Glutamatergic neuron (in vitro differentiated cells): Measurements from ENCODE around the gene ZNF445. TPM values are rescaled to one million over a fixed set of nuclear protein-coding genes. Genes with fewer than 3 reads are reported as not detected.
"Not testable (repeated sequence)": the region's sequence is repeated elsewhere in the genome, so short reads cannot be mapped to it uniquely, and the experiment has no call there.

ENCODE experiments used
- DNase-seq: peaks from one replicate; pipeline ENCODE4 v3.0.0; 2022
- H3K27ac Mint-ChIP-seq: one replicate; pipeline ENCODE4 v1.8.0; 2020; ENCODE audit warnings: mild to moderate bottlenecking, mixed read lengths, inconsistent platforms; ENCODE audit not compliant: unreplicated experiment
- H3K27me3 Mint-ChIP-seq: one replicate; pipeline ENCODE4 v1.8.0; 2020; ENCODE audit warnings: mild to moderate bottlenecking, moderate library complexity, mixed read lengths, inconsistent platforms; ENCODE audit not compliant: unreplicated experiment
- H3K36me3 Mint-ChIP-seq: one replicate; pipeline ENCODE4 v1.8.0; 2020; ENCODE audit warnings: mild to moderate bottlenecking, mixed read lengths, inconsistent platforms; ENCODE audit not compliant: unreplicated experiment
- H3K4me1 Mint-ChIP-seq: one replicate; pipeline ENCODE4 v1.8.0; 2020; ENCODE audit warnings: mild to moderate bottlenecking, low read depth, mixed read lengths, inconsistent platforms; ENCODE audit not compliant: unreplicated experiment
- H3K4me3 Mint-ChIP-seq: one replicate; pipeline ENCODE4 v1.8.0; 2020; ENCODE audit warnings: mild to moderate bottlenecking, mixed read lengths, inconsistent platforms; ENCODE audit not compliant: unreplicated experiment
- H3K9me3 Mint-ChIP-seq: one replicate; pipeline ENCODE4 v1.8.0; 2020; ENCODE audit warnings: mild to moderate bottlenecking, moderate library complexity, mixed read lengths, inconsistent platforms; ENCODE audit not compliant: unreplicated experiment
- total RNA-seq: library from RNA; stranded (reverse); fragmentation: NEBNext Ultra II Directional; extraction: Animal tissue kit (Norgen Biotek cat#: 25700); gene quantifications from one replicate; pipeline ENCODE4 v1.2.1, GENCODE V29; 2021; ENCODE audit not compliant: unreplicated experiment
- TF ChIP-seq, protein P1 (sequence below): fragments of 200-600 bp; sonication (generic); IDR thresholded peaks from one replicate; pipeline ENCODE4 v1.5.0; 2021; ENCODE audit not compliant: partially characterized antibody, unreplicated experiment

The ZNF445 gene
- total RNA-seq, 1 donor from 2014 or later, result 66.8 TPM

GRCh38 chr3:44478606-44479094, 1.2 kb upstream of the ZNF445 start:
- DNase-seq, result no peak
- Mint-ChIP-seq H3K36me3 (no peaks in the 10 kb centered on the region), H3K27me3 (peaks cover 7% of the 10 kb centered on the region), H3K9me3 (peaks cover 12% of the 10 kb centered on the region), H3K4me3 (peak overlapping the region; percentile 50), H3K27ac (peak overlapping the region; percentile 97), H3K4me1 (peaks cover 29% of the 10 kb centered on the region)
- TF ChIP-seq, protein P1, sequence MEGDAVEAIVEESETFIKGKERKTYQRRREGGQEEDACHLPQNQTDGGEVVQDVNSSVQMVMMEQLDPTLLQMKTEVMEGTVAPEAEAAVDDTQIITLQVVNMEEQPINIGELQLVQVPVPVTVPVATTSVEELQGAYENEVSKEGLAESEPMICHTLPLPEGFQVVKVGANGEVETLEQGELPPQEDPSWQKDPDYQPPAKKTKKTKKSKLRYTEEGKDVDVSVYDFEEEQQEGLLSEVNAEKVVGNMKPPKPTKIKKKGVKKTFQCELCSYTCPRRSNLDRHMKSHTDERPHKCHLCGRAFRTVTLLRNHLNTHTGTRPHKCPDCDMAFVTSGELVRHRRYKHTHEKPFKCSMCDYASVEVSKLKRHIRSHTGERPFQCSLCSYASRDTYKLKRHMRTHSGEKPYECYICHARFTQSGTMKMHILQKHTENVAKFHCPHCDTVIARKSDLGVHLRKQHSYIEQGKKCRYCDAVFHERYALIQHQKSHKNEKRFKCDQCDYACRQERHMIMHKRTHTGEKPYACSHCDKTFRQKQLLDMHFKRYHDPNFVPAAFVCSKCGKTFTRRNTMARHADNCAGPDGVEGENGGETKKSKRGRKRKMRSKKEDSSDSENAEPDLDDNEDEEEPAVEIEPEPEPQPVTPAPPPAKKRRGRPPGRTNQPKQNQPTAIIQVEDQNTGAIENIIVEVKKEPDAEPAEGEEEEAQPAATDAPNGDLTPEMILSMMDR, result no peak

DNA sequence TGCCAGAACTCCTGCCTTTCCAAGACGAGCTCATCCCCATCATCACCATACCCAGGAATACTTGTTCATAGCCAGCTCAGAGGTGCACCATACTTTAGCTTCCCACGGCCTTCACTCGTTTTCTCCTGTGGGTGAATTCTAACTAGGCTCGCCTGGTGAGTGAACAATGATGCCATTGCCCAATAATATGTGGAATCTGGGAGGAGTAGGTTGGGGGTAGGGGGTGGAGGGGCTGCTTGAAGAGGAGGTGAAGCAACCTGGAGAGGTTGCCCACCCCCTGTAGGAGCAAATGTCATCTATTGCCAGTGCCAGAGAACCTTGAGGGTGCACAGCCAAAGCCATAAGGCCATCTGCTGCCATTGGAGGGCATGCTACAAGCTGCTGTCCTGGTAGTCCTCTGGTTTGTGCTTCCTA, 592 bp upstream of the ZNF445 start:
- peaks cover 7% of the 10 kb centered on the region for H3K27me3 Mint-ChIP-seq

GRCh38 chr3:44476963-44477311, 533 bp downstream of the ZNF445 start:
- peaks cover 7% of the 10 kb centered on the region for H3K27me3 Mint-ChIP-seq
- H3K27ac Mint-ChIP-seq, result peak overlapping the region; percentile 95

More for the DNA sequence above, 592 bp upstream of the ZNF445 start:
- TF ChIP-seq, protein P1, result no peak
- Mint-ChIP-seq H3K4me3 (peak overlapping the region; percentile 92), H3K36me3 (no peaks in the 10 kb centered on the region), H3K27ac (peak overlapping the region; percentile 97), H3K9me3 (peaks cover 12% of the 10 kb centered on the region), H3K4me1 (peaks cover 30% of the 10 kb centered on the region)
- no peak for DNase-seq

DNA sequence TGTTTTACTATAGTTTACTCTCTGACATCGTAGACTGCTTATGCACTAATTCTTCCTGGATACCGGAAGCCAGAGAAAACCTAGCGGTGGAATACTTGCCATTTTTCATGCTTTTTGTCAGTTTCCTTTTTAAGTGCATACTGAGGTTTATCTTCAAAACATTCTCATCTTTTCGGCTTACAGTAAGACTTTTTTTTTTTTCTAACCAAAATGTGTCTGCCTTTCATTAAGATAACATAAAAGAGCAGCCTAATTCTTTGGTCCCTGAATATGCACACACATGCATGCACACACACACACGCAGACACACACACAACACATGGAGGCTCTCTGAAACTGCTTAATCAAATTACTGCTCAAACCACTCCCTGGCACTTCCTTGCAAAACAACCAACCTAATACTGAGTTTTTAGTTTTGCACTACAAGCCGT, 1.3 kb downstream of the ZNF445 start:
- Mint-ChIP-seq H3K27me3 (peaks cover 7% of the 10 kb centered on the region), H3K4me1 (peaks cover 35% of the 10 kb centered on the region), H3K9me3 (peaks cover 12% of the 10 kb centered on the region), H3K36me3 (no peaks in the 10 kb centered on the region), H3K27ac (peak overlapping the region; percentile 95), H3K4me3 (peak overlapping the region; percentile 96)
- DNase-seq, result no peak
- TF ChIP-seq, protein P1, result no peak

More at GRCh38 chr3:44476963-44477311, 533 bp downstream of the ZNF445 start:
- TF ChIP-seq, protein P1, result no peak
- no peaks in the 10 kb centered on the region for H3K36me3 Mint-ChIP-seq
- no peak for DNase-seq
- H3K4me3 Mint-ChIP-seq, result peak overlapping the region; percentile 96
- H3K9me3 Mint-ChIP-seq, result peaks cover 12% of the 10 kb centered on the region
- H3K4me1 Mint-ChIP-seq, result peaks cover 29% of the 10 kb centered on the region

GRCh38 chr3:44474886-44475285, 2.6 kb downstream of the ZNF445 start:
- not testable (repeated sequence) for H3K27ac Mint-ChIP-seq, H3K4me3 Mint-ChIP-seq, DNase-seq, H3K27me3 Mint-ChIP-seq, H3K36me3 Mint-ChIP-seq
- peaks cover 48% of the 10 kb centered on the region for H3K4me1 Mint-ChIP-seq
- peaks cover 14% of the 10 kb centered on the region for H3K9me3 Mint-ChIP-seq
